H9 (cell line): ENCODE data around the gene ATPAF1. TPM values are rescaled to one million over a fixed set of nuclear protein-coding genes. Genes with fewer than 3 reads are reported as not detected.

ENCODE experiments used
- DNase-seq: peaks from one replicate; pipeline ENCODE4 v3.0.0-alpha.2; 2017
- H2AFZ ChIP-seq: one replicate; pipeline ENCODE4 v1.6.1; 2013; ENCODE audit warnings: mild to moderate bottlenecking, low read length, control low read depth, moderate library complexity
- H2AK5ac ChIP-seq: 2 replicates; pipeline ENCODE4 v1.6.1; 2013; ENCODE audit warnings: low read length, control low read depth, mixed read lengths; ENCODE audit not compliant: insufficient read length
- H2BK120ac ChIP-seq: one replicate; pipeline ENCODE4 v1.6.1; 2013; ENCODE audit warnings: low read depth, mild to moderate bottlenecking, low read length, control low read depth, inconsistent platforms; ENCODE audit not compliant: poor library complexity, severe bottlenecking
- H2BK12ac ChIP-seq: 2 replicates; pipeline ENCODE4 v1.6.1; 2013; ENCODE audit warnings: low read length, control low read depth, mixed read lengths, low read depth; ENCODE audit not compliant: insufficient read length
- H2BK15ac ChIP-seq: 2 replicates; pipeline ENCODE4 v1.6.1; 2013; ENCODE audit warnings: low read depth, low read length, control low read depth
- H2BK20ac ChIP-seq: one replicate; pipeline ENCODE4 v1.6.1; 2013; ENCODE audit warnings: low read depth, mild to moderate bottlenecking, low read length, control low read depth, inconsistent platforms; ENCODE audit not compliant: poor library complexity, severe bottlenecking
- H2BK5ac ChIP-seq: 2 replicates; pipeline ENCODE4 v1.6.1; 2013; ENCODE audit warnings: low read length, control low read depth, mixed read lengths; ENCODE audit not compliant: insufficient read length
- H3K14ac ChIP-seq: 2 replicates; pipeline ENCODE4 v1.6.1; 2013; ENCODE audit warnings: low read length, control low read depth; ENCODE audit not compliant: insufficient read depth
- H3K18ac ChIP-seq: 2 replicates; pipeline ENCODE4 v1.6.1; 2013; ENCODE audit warnings: low read depth, mild to moderate bottlenecking, mixed read lengths, low read length, control low read depth; ENCODE audit not compliant: insufficient read length
- H3K23ac ChIP-seq: 2 replicates; pipeline ENCODE4 v1.6.1; 2013; ENCODE audit warnings: low read length, control low read depth, mixed read lengths, low read depth; ENCODE audit not compliant: insufficient read length
- H3K23me2 ChIP-seq: 2 replicates; pipeline ENCODE4 v1.6.1; 2013; ENCODE audit warnings: low read depth, mild to moderate bottlenecking, mixed read lengths, low read length, control low read depth; ENCODE audit not compliant: insufficient read length, poor library complexity, severe bottlenecking
- H3K27ac ChIP-seq: 2 replicates; pipeline ENCODE4 v1.5.1; 2013; ENCODE audit warnings: low read length, control low read depth, mixed read lengths, low read depth; ENCODE audit not compliant: insufficient read length
- H3K27me3 ChIP-seq: 2 replicates; pipeline ENCODE4 v1.6.1; 2013; ENCODE audit warnings: low read length, control low read depth, inconsistent platforms; ENCODE audit not compliant: insufficient read depth
- H3K4ac ChIP-seq: 2 replicates; pipeline ENCODE4 v1.6.1; 2013; ENCODE audit warnings: low read depth, mild to moderate bottlenecking, control low read depth, inconsistent platforms, low read length, moderate library complexity
- H3K4me1 ChIP-seq: 2 replicates; pipeline ENCODE4 v1.6.1; 2013; ENCODE audit warnings: low read length, control low read depth, inconsistent platforms; ENCODE audit not compliant: insufficient read depth
- H3K4me2 ChIP-seq: 2 replicates; pipeline ENCODE4 v1.6.1; 2013; ENCODE audit warnings: low read length, control low read depth, mixed read lengths; ENCODE audit not compliant: insufficient read length, insufficient read depth
- H3K56ac ChIP-seq: 2 replicates; pipeline ENCODE4 v1.6.1; 2013; ENCODE audit warnings: low read depth, mild to moderate bottlenecking, mixed read lengths, low read length, control low read depth; ENCODE audit not compliant: insufficient read length
- H3K79me1 ChIP-seq: 2 replicates; pipeline ENCODE4 v1.6.1; 2013; ENCODE audit warnings: low read depth, mild to moderate bottlenecking, moderate library complexity, low read length, control low read depth, inconsistent platforms; ENCODE audit not compliant: insufficient read depth, poor library complexity, severe bottlenecking
- H3K79me2 ChIP-seq: 2 replicates; pipeline ENCODE4 v1.6.1; 2013; ENCODE audit warnings: low read length, control low read depth, inconsistent platforms; ENCODE audit not compliant: insufficient read depth
- H3K9ac ChIP-seq: 2 replicates; pipeline ENCODE4 v1.6.1; 2013; ENCODE audit warnings: low read length, control low read depth, mixed read lengths; ENCODE audit not compliant: insufficient read length; ENCODE audit errors: extremely low read depth
- H3K9me3 ChIP-seq: one replicate; pipeline ENCODE4 v1.6.1; 2013; ENCODE audit warnings: low read depth, low read length, inconsistent platforms; ENCODE audit not compliant: control insufficient read depth
- H3T11ph ChIP-seq: one replicate; pipeline ENCODE4 v1.6.1; 2013; ENCODE audit warnings: mild to moderate bottlenecking, low read length, control low read depth, inconsistent platforms
- H4K20me1 ChIP-seq: one replicate; pipeline ENCODE4 v1.6.1; 2013; ENCODE audit not compliant: control insufficient read depth, insufficient read length, insufficient read depth
- H4K5ac ChIP-seq: 2 replicates; pipeline ENCODE4 v1.6.1; 2013; ENCODE audit warnings: low read depth, mild to moderate bottlenecking, mixed read lengths, low read length, control low read depth; ENCODE audit not compliant: insufficient read length
- H4K8ac ChIP-seq: replicated peaks from 2 replicates; pipeline ENCODE4 v1.6.1; 2013; ENCODE audit warnings: low read length, control low read depth, mixed read lengths, low read depth; ENCODE audit not compliant: insufficient read length
- H4K91ac ChIP-seq: 2 replicates; pipeline ENCODE4 v1.6.1; 2013; ENCODE audit warnings: low read depth, mild to moderate bottlenecking, moderate library complexity, mixed read lengths, low read length, control low read depth; ENCODE audit not compliant: insufficient read length
- H3K27ac Mint-ChIP-seq, 3 experiments: 2 replicates in 2 of 3; 3 replicates in 1 of 3; pipeline ENCODE4 v1.8.0; 2020 to 2021; ENCODE audit warnings: mixed read lengths in 3 of 3, mild to moderate bottlenecking in 1 of 3, moderate library complexity in 1 of 3
- H3K27me3 Mint-ChIP-seq: 2 replicates; pipeline ENCODE4 v1.8.0; 2021; ENCODE audit warnings: low read depth, mild to moderate bottlenecking, moderate library complexity, mixed read lengths
- H3K36me3 Mint-ChIP-seq, 3 experiments: 2 replicates in 2 of 3; 3 replicates in 1 of 3; pipeline ENCODE4 v1.8.0; 2020 to 2021; ENCODE audit warnings: low read depth in 3 of 3, mixed read lengths in 3 of 3; ENCODE audit not compliant: insufficient read depth in 1 of 3
- H3K4me1 Mint-ChIP-seq, 2 experiments: 2 replicates each; pipeline ENCODE4 v1.8.0; 2020; ENCODE audit warnings: mixed read lengths in 2 of 2
- H3K4me3 Mint-ChIP-seq, 2 experiments: 2 replicates in 1 of 2; 3 replicates in 1 of 2; pipeline ENCODE4 v1.8.0; 2020 to 2021; ENCODE audit warnings: mild to moderate bottlenecking in 2 of 2, mixed read lengths in 2 of 2, moderate library complexity in 1 of 2
- H3K9me3 Mint-ChIP-seq, 2 experiments: 2 replicates in 1 of 2; 3 replicates in 1 of 2; pipeline ENCODE4 v1.8.0; 2020; ENCODE audit warnings: mild to moderate bottlenecking in 2 of 2, mixed read lengths in 2 of 2, moderate library complexity in 1 of 2
- CTCF ChIP-seq: fragments of 200-600 bp; sonication (generic); conservative IDR thresholded peaks from 3 replicates; pipeline ENCODE4 v1.8.0; 2021; ENCODE audit warnings: antibody characterized with exemption, mild to moderate bottlenecking
- WGBS: extraction: QIAGEN DNeasy Blood & Tissue Kit; methylation state at CpG from one replicate; pipeline ENCODE4 v1.1.7; 2013; ENCODE audit warnings: missing lambda C conversion rate, low lambda C conversion rate, mixed read lengths; ENCODE audit not compliant: insufficient read length; ENCODE audit errors: extremely low coverage; 5-methylcytosine and 5-hydroxymethylcytosine counted together
- total RNA-seq: library from RNA; stranded (reverse); gene quantifications from 2 replicates; pipeline ENCODE4 v1.2.1, GENCODE V29; 2021

Gene ATPAF1
- total RNA-seq, 1 experiment from 2014 or later = 57.3 TPM

- no peak overlapping the region for H3K27ac Mint-ChIP-seq
These were observed 13.9 kb upstream of the ATPAF1 start for GRCh38 chr1:46682064-46682463.

More at GRCh38 chr1:46682064-46682463, 13.9 kb upstream of the ATPAF1 start:
- no peaks in the 10 kb centered on the region for H3K23me2 ChIP-seq
- no peaks in the 10 kb centered on the region for H3K79me1 ChIP-seq
- no peak overlapping the region for H4K91ac ChIP-seq
- Mint-ChIP-seq H3K4me3 (no peak overlapping the region; a peak in 1 of 5 replicates), H3K27me3 (no peaks in the 10 kb centered on the region), H3K36me3 (peaks cover 13 to 86% (median 74%) of the 10 kb centered on the region in 3 experiments; a peak in 6 of 7 replicates), H3K9me3 (no peaks in the 10 kb centered on the region), H3K4me1 (peaks cover 14% of the 10 kb centered on the region in 2 experiments)
- H2AK5ac ChIP-seq = no peak overlapping the region
- no peak overlapping the region for H2BK12ac ChIP-seq
- H3T11ph ChIP-seq = no peak overlapping the region
- H2BK120ac ChIP-seq = no peak overlapping the region
- H2BK5ac ChIP-seq = no peak overlapping the region
- H3K23ac ChIP-seq = no peak overlapping the region
- no peak overlapping the region for H3K9ac ChIP-seq
- DNase-seq = no peak
- H3K27ac ChIP-seq = no peak overlapping the region
- no peaks in the 10 kb centered on the region for H3K27me3 ChIP-seq
- no peak overlapping the region for H3K4ac ChIP-seq
- no peaks in the 10 kb centered on the region for H4K20me1 ChIP-seq
- no CpG with 5 or more reads among the region's 1 CpG for WGBS
- no peaks in the 10 kb centered on the region; the same call in 1 of the 2 replicates for H3K4me1 ChIP-seq
- H2BK20ac ChIP-seq = no peak overlapping the region
- H3K4me2 ChIP-seq = no peak overlapping the region
- H2BK15ac ChIP-seq = no peak overlapping the region
- H3K18ac ChIP-seq = no peak overlapping the region
- H3K14ac ChIP-seq = no peak overlapping the region
- no peak for TF ChIP-seq CTCF
- no peak overlapping the region for H4K5ac ChIP-seq
- no peaks in the 10 kb centered on the region for H3K79me2 ChIP-seq
- no peak overlapping the region for H3K56ac ChIP-seq
- no peak overlapping the region for H2AFZ ChIP-seq
- no peaks in the 10 kb centered on the region for H3K9me3 ChIP-seq
- no peak overlapping the region for H4K8ac ChIP-seq
